ENCODE results near the gene CAPN15. TPM values are rescaled to one million over a fixed set of nuclear protein-coding genes. Genes with fewer than 3 reads are reported as not detected.

Gene CAPN15
- total RNA-seq, 2 experiments from 2014 or later = 32.9 to 54.0 TPM

- CTCF ChIA-PET (ENCODE audit: unreplicated experiment) = no interaction called here
Observed at GRCh38 chr16:535446-536405, 8.2 kb downstream of the CAPN15 start.

GRCh38 chr16:536746-537145 lies 9.2 kb downstream of the CAPN15 start:
- intact Hi-C loops (cut with micrococcal nuclease; ENCODE audit: unreplicated experiment) = no loop called here
- BruUV-seq (replicated peaks) = no TSS peak
- H2AFZ ChIP-seq (ENCODE audit: low read length) = no peak overlapping the region
- H3K4me1 ChIP-seq (ENCODE audit: insufficient read depth, low read length, poor library complexity, severe bottlenecking) = no peaks in the 10 kb centered on the region
- peaks cover 17% of the 10 kb centered on the region for H3K36me3 ChIP-seq (ENCODE audit: insufficient read depth, low read length)
- ChIA-PET CTCF (ENCODE audit: unreplicated experiment) (no interaction called here), POLR2A (no interaction called here)
- no peak overlapping the region for H3K4me3 ChIP-seq (ENCODE audit: low read depth, low read length, poor library complexity, severe bottlenecking)
- no peaks in the 10 kb centered on the region for H3K9me2 ChIP-seq (ENCODE audit: insufficient read depth, low read length)
- no peak overlapping the region for H3K27ac ChIP-seq (ENCODE audit: low read depth, low read length, poor library complexity, severe bottlenecking)
- H4K20me1 ChIP-seq (ENCODE audit: insufficient read depth, low read length) = no peaks in the 10 kb centered on the region
- TF ChIP-seq EZH2phosphoT487 (IDR thresholded peaks at IDR 0.05; ENCODE audit: borderline replicate concordance, low read depth, low read length) = no peak
- no peak for TF ChIP-seq CTCF (conservative IDR thresholded peaks at IDR 0.05; ENCODE audit: low read length)
- peaks cover 5% of the 10 kb centered on the region; the same call in 1 of the 2 replicates for H3K79me2 ChIP-seq (ENCODE audit: insufficient read depth, low read depth, low read length)
- no peak overlapping the region for H3K4me2 ChIP-seq (ENCODE audit: low read length)
- no peak for DNase-seq (ENCODE audit: low spot score)
- H3K9me3 ChIP-seq (ENCODE audit: low read length) = no peaks in the 10 kb centered on the region

More at GRCh38 chr16:535446-536405, 8.2 kb downstream of the CAPN15 start:
- intact Hi-C loops (cut with micrococcal nuclease; ENCODE audit: unreplicated experiment) = no loop called here
- Histone ChIP-seq H3K27ac (ENCODE audit: low read depth, low read length, poor library complexity, severe bottlenecking) (no peak overlapping the region), H3K36me3 (ENCODE audit: insufficient read depth, low read length) (peaks cover 8% of the 10 kb centered on the region), H3K79me2 (ENCODE audit: insufficient read depth, low read depth, low read length) (peaks cover 15% of the 10 kb centered on the region), H2AFZ (ENCODE audit: low read length) (no peak overlapping the region), H3K4me3 (ENCODE audit: low read depth, low read length, poor library complexity, severe bottlenecking) (no peak overlapping the region), H3K9me3 (ENCODE audit: low read length) (no peaks in the 10 kb centered on the region), H4K20me1 (ENCODE audit: insufficient read depth, low read length) (no peaks in the 10 kb centered on the region), H3K4me2 (ENCODE audit: low read length) (no peak overlapping the region), H3K4me1 (ENCODE audit: insufficient read depth, low read length, poor library complexity, severe bottlenecking) (no peaks in the 10 kb centered on the region), H3K9me2 (ENCODE audit: insufficient read depth, low read length) (no peaks in the 10 kb centered on the region)
- TF ChIP-seq CTCF (conservative IDR thresholded peaks at IDR 0.05; ENCODE audit: low read length) (no peak), EZH2phosphoT487 (IDR thresholded peaks at IDR 0.05; ENCODE audit: borderline replicate concordance, low read depth, low read length) (no peak)
- no peak for DNase-seq (ENCODE audit: low spot score)
- POLR2A ChIA-PET = no interaction called here
- BruUV-seq (replicated peaks) = no TSS peak
